GM12878 (cell line): Measurements from ENCODE around the gene BCOR. TPM values are rescaled to one million over a fixed set of nuclear protein-coding genes. Genes with fewer than 3 reads are reported as not detected.

Source experiments
- ATAC-seq: fragments of 200-7000 bp; cut with Tn5 transposase; 3 replicates; pipeline ENCODE4 v1.9.1; 2020; ENCODE audit warnings: mild to moderate bottlenecking, moderate library complexity
- BruUV-seq: library from RNA; stranded (reverse); fragments of 400-500 nt; replicated peaks from 2 replicates; lab custom pipeline; 2021; lab: Mats Ljungman, UMichigan
- CTCF ChIA-PET: fragments of 300-600 bp; sonication (Branson Sonifier 250); formaldehyde crosslinking; extraction: SDS; loops from one replicate; lab custom pipeline; 2021; ENCODE audit warnings: inconsistent platforms; lab: Yijun Ruan, JAX
- POLR2A ChIA-PET: fragments of 350-600 bp; formaldehyde crosslinking; extraction: SDS; loops from one replicate; lab custom pipeline; 2021; ENCODE audit warnings: inconsistent platforms; lab: Charles Lee
- RAD21 ChIA-PET: fragments of 300-600 bp; sonication (Branson Sonifier 250); formaldehyde crosslinking; loops from one replicate; lab custom pipeline; 2023; ENCODE audit warnings: antibody characterized with exemption; ENCODE audit not compliant: unreplicated experiment; lab: Charles Lee
- SMC1A ChIA-PET: fragments of 300-600 bp; sonication (Branson Sonifier 250); formaldehyde crosslinking; loops from one replicate; lab custom pipeline; 2023; ENCODE audit not compliant: unreplicated experiment, uncharacterized antibody; lab: Charles Lee
- DNase-seq: peaks from one replicate; pipeline ENCODE4 v3.0.0-alpha.2; 2011; ENCODE audit warnings: low read depth, low spot score
- FAIRE-seq: peaks from 3 replicates; lab custom pipeline; 2011; peaks lifted over from hg19 to GRCh38; lab: Jason Lieb, UNC
- H2AFZ ChIP-seq: 2 replicates; pipeline ENCODE4 v1.6.0; 2011; ENCODE audit warnings: low read depth, low read length, control low read depth; ENCODE audit not compliant: control insufficient read depth
- H3K27ac ChIP-seq: 2 replicates; pipeline ENCODE4 v1.5.1; 2011; ENCODE audit warnings: control low read depth; ENCODE audit not compliant: control insufficient read depth, insufficient read depth
- H3K27me3 ChIP-seq, 2 experiments: replicated peaks in 1 of 2; 2 replicates each; pipeline versions ENCODE4 v1.6.0 to v1.6.1; 2011; ENCODE audit warnings: low read length in 1 of 2; ENCODE audit not compliant: control insufficient read depth in 2 of 2, insufficient read depth in 2 of 2
- H3K36me3 ChIP-seq, 2 experiments: 2 replicates each; pipeline ENCODE4 v1.5.1; 2011; ENCODE audit warnings: low read length in 1 of 2; ENCODE audit not compliant: control insufficient read depth in 2 of 2, insufficient read depth in 2 of 2
- H3K4me1 ChIP-seq: 2 replicates; pipeline ENCODE4 v1.6.1; 2011; ENCODE audit warnings: mild to moderate bottlenecking, low read length, moderate library complexity, mixed read lengths; ENCODE audit not compliant: control insufficient read depth, insufficient read depth
- H3K4me2 ChIP-seq: 2 replicates; pipeline ENCODE4 v1.6.0; 2011; ENCODE audit warnings: control low read depth; ENCODE audit not compliant: control insufficient read depth, insufficient read depth
- H3K4me3 ChIP-seq: fragments of 200-600 bp; sonication (generic); 2 replicates; pipeline ENCODE4 v1.5.1; 2016
- H3K79me2 ChIP-seq: 2 replicates; pipeline ENCODE4 v1.6.0; 2011; ENCODE audit warnings: low read length; ENCODE audit not compliant: control insufficient read depth, insufficient read depth
- H3K9ac ChIP-seq: 2 replicates; pipeline ENCODE4 v1.8.0; 2011; ENCODE audit warnings: low read length, control low read depth, mixed read lengths; ENCODE audit not compliant: control insufficient read depth, insufficient read depth
- H3K9me3 ChIP-seq: replicated peaks from 3 replicates; pipeline ENCODE4 v1.5.1; 2011; ENCODE audit warnings: mild to moderate bottlenecking, low read length; ENCODE audit not compliant: control insufficient read depth, insufficient read depth
- H4K20me1 ChIP-seq: 2 replicates; pipeline ENCODE4 v1.6.0; 2011; ENCODE audit not compliant: control insufficient read depth, insufficient read depth
- BRCA1 ChIP-seq: IDR thresholded peaks from 2 replicates; pipeline ENCODE4 v1.6.1; 2011; ENCODE audit warnings: low read depth, low read length, improper control_type of control experiment
- CHD2 ChIP-seq: IDR thresholded peaks from 2 replicates; pipeline ENCODE4 v1.6.1; 2011; ENCODE audit warnings: low read depth, low read length, improper control_type of control experiment, borderline replicate concordance
- CREM ChIP-seq: IDR thresholded peaks from 2 replicates; pipeline ENCODE4 v1.6.1; 2014; ENCODE audit warnings: antibody characterized with exemption, low read depth
- FOXK2 ChIP-seq: fragments of 450-650 bp; IDR thresholded peaks from 2 replicates; pipeline ENCODE4 v1.6.1; 2017; ENCODE audit warnings: mild to moderate bottlenecking, moderate library complexity
- IRF3 ChIP-seq: fragments of 450-650 bp; IDR thresholded peaks from 2 replicates; pipeline ENCODE4 v1.6.1; 2014; ENCODE audit warnings: mild to moderate bottlenecking
- IRF4 ChIP-seq: IDR thresholded peaks from 2 replicates; pipeline ENCODE4 v1.6.1; 2011; ENCODE audit warnings: low read depth, low read length
- MEF2A ChIP-seq: IDR thresholded peaks from 2 replicates; pipeline ENCODE4 v1.6.1; 2011; ENCODE audit warnings: low read depth, mild to moderate bottlenecking, low read length, moderate library complexity; ENCODE audit not compliant: insufficient read depth
- MTA2 ChIP-seq: fragments of 450-650 bp; IDR thresholded peaks from 2 replicates; pipeline ENCODE4 v1.6.1; 2016; ENCODE audit warnings: low read depth, mild to moderate bottlenecking, moderate library complexity
- NFIC ChIP-seq: IDR thresholded peaks from 2 replicates; pipeline ENCODE4 v1.6.1; 2012; ENCODE audit warnings: low read depth, mild to moderate bottlenecking, inconsistent platforms, low read length, moderate library complexity
- NFXL1 ChIP-seq: fragments of 450-650 bp; IDR thresholded peaks from 2 replicates; pipeline ENCODE4 v1.6.1; 2017; ENCODE audit warnings: antibody characterized with exemption, mild to moderate bottlenecking, borderline replicate concordance
- SKIL ChIP-seq: fragments of 450-650 bp; IDR thresholded peaks from 2 replicates; pipeline ENCODE4 v1.6.1; 2017; ENCODE audit warnings: mild to moderate bottlenecking, low read depth, inconsistent platforms; ENCODE audit not compliant: poor library complexity, severe bottlenecking
- TARDBP ChIP-seq: IDR thresholded peaks from 2 replicates; pipeline ENCODE4 v1.6.1; 2016; ENCODE audit warnings: borderline replicate concordance
- TCF7 ChIP-seq: IDR thresholded peaks from 2 replicates; pipeline ENCODE4 v1.6.1; 2014; ENCODE audit warnings: antibody characterized with exemption, borderline replicate concordance
- ZNF622 ChIP-seq: fragments of 450-650 bp; IDR thresholded peaks from 2 replicates; pipeline ENCODE4 v1.6.1; 2017; ENCODE audit warnings: mild to moderate bottlenecking, inconsistent platforms
- WGBS: methylation state at CpG from one replicate; pipeline ENCODE4 v1.1.6; 2016; ENCODE audit warnings: low lambda C conversion rate; ENCODE audit not compliant: insufficient replicate concordance, insufficient coverage; ENCODE audit errors: missing lambda C conversion rate; 5-methylcytosine and 5-hydroxymethylcytosine counted together
- in situ Hi-C: fragments of 300-500 bp; cut with MboI; formaldehyde crosslinking; loops from 9 replicates; pipeline ENCODE4 v1.14.3; 2018; ENCODE audit warnings: mixed read lengths
- intact Hi-C: fragments of 100-400 bp; cut with micrococcal nuclease; formaldehyde crosslinking; loops from one replicate; pipeline ENCODE4 v1.14.2; 2022; ENCODE audit not compliant: unreplicated experiment
- polyA plus RNA-seq, 11 experiments: library from polyadenylated mRNA; depleted of rRNA in 4 of 11; unstranded in 6 of 11; stranded (reverse) in 5 of 11; fragments of >200 nt; fragmentation: Nextera tagmentation in 4 of 11; fragmentation: Illumina TruSeq in 1 of 11; extraction: Ambion mirVana in 4 of 11; extraction: Trizol in 1 of 11; gene quantifications; 1 replicate in 1 of 11; 2 replicates in 10 of 11; pipeline versions ENCODE4 v1.2.1 to v1.2.3, GENCODE V29; 2011 to 2016; ENCODE audit warnings: inconsistent platforms in 2 of 11, missing spikeins in 2 of 11, low read depth in 1 of 11
- total RNA-seq, 4 experiments: library from RNA; depleted of rRNA in 3 of 4; stranded (reverse); fragments of >200 nt in 3 of 4; fragmentation: Illumina TruSeq in 1 of 4; extraction: Trizol in 1 of 4; gene quantifications; 2 replicates each; pipeline versions ENCODE4 v1.2.1 to v1.2.3, GENCODE V29; 2013 to 2021

BCOR gene
- total and polyA plus RNA-seq, 10 of the 15 experiments (the other 5 are each of a cell fraction or from before 2014, with no cell fraction given), result 5.1 to 16.4 (median 10.1) TPM

- Histone ChIP-seq H3K27me3 (no peaks in the 10 kb centered on the region), H3K36me3 (no peaks in the 10 kb centered on the region), H3K4me2 (no peak overlapping the region), H3K4me1 (peaks cover 5% of the 10 kb centered on the region; the same call in 1 of the 2 replicates), H2AFZ (no peak overlapping the region), H3K4me3 (no peak overlapping the region), H3K27ac (no peak overlapping the region), H3K9ac (no peak overlapping the region), H3K79me2 (no peaks in the 10 kb centered on the region), H4K20me1 (no peaks in the 10 kb centered on the region), H3K9me3 (peaks cover 11% of the 10 kb centered on the region)
- FAIRE-seq (no peak), ATAC-seq (no peak), DNase-seq (no peak)
- WGBS, result 61% methylated on average over 4 of the region's 4 CpGs
- BruUV-seq, result no TSS peak
- in situ Hi-C loops (no loop called here), intact Hi-C loops (loop anchor here (10.0 kb wide), 1 partner anchor 201 kb away; no protein-coding TSS in a partner anchor)
- POLR2A ChIA-PET, result no interaction called here
- TF ChIP-seq MEF2A (no peak), TARDBP (no peak), TCF7 (no peak), CREM (no peak), SKIL (no peak), CHD2 (no peak), NFXL1 (no peak), ZNF622 (no peak), MTA2 (no peak), NFIC (no peak), IRF4 (no peak), BRCA1 (no peak), FOXK2 (no peak), IRF3 (no peak)
- RAD21 ChIA-PET, result no interaction called here
- SMC1A ChIA-PET, result no interaction called here
- CTCF ChIA-PET, result no interaction called here
Observed at GRCh38 chrX:40015693-40016092, 82.1 kb downstream of the BCOR start.
